ENCODE measurements around the gene HOMER3. TPM values are rescaled to one million over a fixed set of nuclear protein-coding genes. Genes with fewer than 3 reads are reported as not detected.
"Not testable (repeated sequence)": the region's sequence is repeated elsewhere in the genome, so short reads cannot be mapped to it uniquely, and the experiment has no call there.

Gene HOMER3
- total RNA-seq, 1 donor from 2014 or later: 30.9 TPM

GRCh38 chr19:18920400-18920799 lies 20.6 kb downstream of the HOMER3 start:
- no peak for DNase-seq (ENCODE audit: extremely low spot score in 2 of 2)
- Histone ChIP-seq H3K27me3 (no peaks in the 10 kb centered on the region), H3K36me3 (peaks cover 0 to 43% of the 10 kb centered on the region in 2 donors), H3K4me3 (peak overlapping the region; percentile 73 to 93), H3K9me3 (no peaks in the 10 kb centered on the region), H3K27ac (no peak overlapping the region), H3K4me1 (peaks cover 45% of the 10 kb centered on the region)
- intact Hi-C loops (cut with DNase I): no loop called here
- TF ChIP-seq POLR2AphosphoS5 (IDR thresholded peaks at IDR 0.05; ENCODE audit: insufficient read depth in 1 of 2, low read depth in 1 of 2) (no peak), POLR2A (IDR thresholded peaks at IDR 0.05) (no peak), CTCF (IDR thresholded peaks at IDR 0.05) (no peak)

- peak overlapping the region; percentile 73 to 93 for H3K4me3 ChIP-seq
- peaks cover 45% of the 10 kb centered on the region for H3K4me1 ChIP-seq
- no peak for TF ChIP-seq POLR2A (IDR thresholded peaks at IDR 0.05)
- TF ChIP-seq POLR2AphosphoS5 (IDR thresholded peaks at IDR 0.05; ENCODE audit: insufficient read depth in 1 of 2, low read depth in 1 of 2): no peak
- no peak for TF ChIP-seq CTCF (IDR thresholded peaks at IDR 0.05)
- peak overlapping the region; percentile 34 for H3K27ac ChIP-seq
- peaks cover 0 to 38% of the 10 kb centered on the region in 2 donors for H3K36me3 ChIP-seq
- intact Hi-C loops (cut with DNase I): no loop called here
- no peaks in the 10 kb centered on the region for H3K9me3 ChIP-seq
- no peak for DNase-seq (ENCODE audit: extremely low spot score in 2 of 2)
- H3K27me3 ChIP-seq: no peaks in the 10 kb centered on the region
Observed at GRCh38 chr19:18919900-18920214, 21.2 kb downstream of the HOMER3 start.

GRCh38 chr19:18919086-18919899 lies 21.7 kb downstream of the HOMER3 start, which contains the start of the genes COPE and DDX49:
COPE (minus strand) TSS chr19:18919387; CDS start chr19:18919348, 39 bp downstream.
DDX49 (plus strand) TSS chr19:18919715; CDS start chr19:18919742, 27 bp downstream.
- Histone ChIP-seq H3K27ac (peak within 1 kb of the TSS; percentile 71), H3K4me1 (peaks cover 45% of the 10 kb centered on the region), H3K4me3 (peak within 1 kb of the TSS; percentile 73 to 94), H3K27me3 (no peaks in the 10 kb centered on the region), H3K9me3 (no peaks in the 10 kb centered on the region), H3K36me3 (peaks cover 0 to 32% of the 10 kb centered on the region in 2 donors)
- intact Hi-C loops (cut with DNase I): no loop called here
- peak; percentile 99 to 100 for DNase-seq (ENCODE audit: extremely low spot score in 2 of 2)
- TF ChIP-seq POLR2A (IDR thresholded peaks at IDR 0.05): peak in 1 of 2 donors; percentile 73
- peak; percentile 96 to 99 for TF ChIP-seq POLR2AphosphoS5 (IDR thresholded peaks at IDR 0.05; ENCODE audit: insufficient read depth in 1 of 2, low read depth in 1 of 2)
- no peak for TF ChIP-seq CTCF (IDR thresholded peaks at IDR 0.05)

- not testable (repeated sequence) for H3K27ac ChIP-seq
Observed at GRCh38 chr19:18917593-18917992, 23.4 kb downstream of the HOMER3 start.

GRCh38 chr19:18915639-18916038 lies 25.4 kb downstream of the HOMER3 start:
- Histone ChIP-seq H3K36me3 (peaks cover 0 to 6% of the 10 kb centered on the region in 2 donors), H3K4me3 (no peak overlapping the region), H3K4me1 (peaks cover 40% of the 10 kb centered on the region), H3K9me3 (no peaks in the 10 kb centered on the region), H3K27ac (no peak overlapping the region), H3K27me3 (no peaks in the 10 kb centered on the region)
- intact Hi-C loops (cut with DNase I): no loop called here
- TF ChIP-seq POLR2AphosphoS5 (IDR thresholded peaks at IDR 0.05; ENCODE audit: insufficient read depth in 1 of 2, low read depth in 1 of 2) (no peak), POLR2A (IDR thresholded peaks at IDR 0.05) (no peak)
- no peak for DNase-seq (ENCODE audit: extremely low spot score in 2 of 2)

More at GRCh38 chr19:18917593-18917992, 23.4 kb downstream of the HOMER3 start:
- intact Hi-C loops (cut with DNase I); H3K9me3 ChIP-seq; H3K27me3 ChIP-seq; DNase-seq (ENCODE audit: extremely low spot score in 2 of 2); H3K4me3 ChIP-seq: not testable (repeated sequence)
- peaks cover 0 to 15% of the 10 kb centered on the region in 2 donors for H3K36me3 ChIP-seq
- peaks cover 50% of the 10 kb centered on the region for H3K4me1 ChIP-seq

- DNase-seq (ENCODE audit: extremely low spot score in 2 of 2): no peak
- no peaks in the 10 kb centered on the region for H3K9me3 ChIP-seq
- H3K27ac ChIP-seq: no peak overlapping the region
- peaks cover 28% of the 10 kb centered on the region for H3K4me1 ChIP-seq
- peaks cover 0 to 7% of the 10 kb centered on the region in 2 donors for H3K36me3 ChIP-seq
- H3K4me3 ChIP-seq: no peak overlapping the region
- H3K27me3 ChIP-seq: no peaks in the 10 kb centered on the region
- no peak for TF ChIP-seq POLR2AphosphoS5 (IDR thresholded peaks at IDR 0.05; ENCODE audit: insufficient read depth in 1 of 2, low read depth in 1 of 2)
- TF ChIP-seq CTCF (IDR thresholded peaks at IDR 0.05): no peak
- TF ChIP-seq POLR2A (IDR thresholded peaks at IDR 0.05): no peak
- intact Hi-C loops (cut with DNase I): no loop called here
Observed at GRCh38 chr19:18913466-18913865, 27.6 kb downstream of the HOMER3 start.

All from vagina (tissue), 2 donors.